Mucosa of rectum (tissue), 2 donors: ENCODE results near the gene CBX3.

Source experiments
- H3K27ac ChIP-seq, 2 donors: one replicate each; pipeline ENCODE4 v1.7.0; 2013; ENCODE audit warnings: inconsistent platforms in 2 of 2, low read depth in 2 of 2, low read length in 2 of 2
- H3K27me3 ChIP-seq, 2 donors: one replicate each; pipeline ENCODE4 v1.7.0; 2013; ENCODE audit warnings: low read length in 2 of 2; ENCODE audit not compliant: control insufficient read depth in 2 of 2, insufficient read depth in 2 of 2
- H3K36me3 ChIP-seq, 2 donors: one replicate each; pipeline ENCODE4 v1.7.0; 2013; ENCODE audit warnings: low read length in 2 of 2; ENCODE audit not compliant: control insufficient read depth in 2 of 2, insufficient read depth in 2 of 2
- H3K4me1 ChIP-seq, 2 donors: one replicate each; pipeline ENCODE4 v1.7.0; 2013; ENCODE audit warnings: low read length in 2 of 2, mild to moderate bottlenecking in 1 of 2; ENCODE audit not compliant: control insufficient read depth in 2 of 2, insufficient read depth in 2 of 2
- H3K4me3 ChIP-seq, 2 donors: one replicate each; pipeline ENCODE4 v1.7.0; 2013; ENCODE audit warnings: low read length in 2 of 2
- H3K9ac ChIP-seq, 2 donors: one replicate each; pipeline ENCODE4 v1.7.0; 2013; ENCODE audit warnings: low read length in 2 of 2, low read depth in 1 of 2, mild to moderate bottlenecking in 1 of 2
- H3K9me3 ChIP-seq, 2 donors: one replicate each; pipeline ENCODE4 v1.7.0; 2013; ENCODE audit warnings: low read length in 2 of 2; ENCODE audit not compliant: control insufficient read depth in 2 of 2
- donor health status: healthy.
- donor health status: Normal muscosa, but diverticular disease.

The CBX3 gene

DNA sequence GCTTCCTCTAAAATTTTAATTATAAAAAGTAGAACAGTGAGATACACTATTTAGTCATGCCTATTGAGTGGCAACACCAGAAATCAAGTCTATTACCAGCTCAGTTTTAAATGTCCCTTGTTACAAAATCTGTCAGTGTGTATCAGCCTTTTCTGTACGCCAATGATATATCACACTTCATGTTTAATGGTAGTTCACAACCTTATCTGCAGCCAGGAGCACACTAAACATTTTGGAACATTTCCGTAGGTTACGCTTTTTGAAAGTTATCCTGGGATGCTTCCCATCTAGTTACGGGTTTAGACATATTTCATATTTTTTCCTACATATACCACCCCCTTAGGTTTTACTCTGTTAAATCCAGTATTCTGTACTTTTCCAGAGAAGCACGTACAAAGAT lies 6.4 kb upstream of the CBX3 start:
- Histone ChIP-seq H3K36me3 (peaks cover 68 to 70% of the 10 kb centered on the region in 2 donors), H3K27ac (no peak overlapping the region), H3K9me3 (no peaks in the 10 kb centered on the region), H3K4me1 (peaks cover 19 to 36% of the 10 kb centered on the region in 2 donors), H3K27me3 (no peaks in the 10 kb centered on the region), H3K4me3 (no peak overlapping the region), H3K9ac (no peak overlapping the region)

GRCh38 chr7:26195867-26196657 lies 5.5 kb upstream of the CBX3 start:
- Histone ChIP-seq H3K9me3 (no peaks in the 10 kb centered on the region), H3K9ac (no peak overlapping the region), H3K27me3 (no peaks in the 10 kb centered on the region), H3K27ac (no peak overlapping the region), H3K4me1 (peaks cover 19 to 36% of the 10 kb centered on the region in 2 donors), H3K36me3 (peaks cover 59 to 61% of the 10 kb centered on the region in 2 donors), H3K4me3 (peak overlapping the region; percentile 23 to 26)

GRCh38 chr7:26197153-26198115 lies 4.1 kb upstream of the CBX3 start:
- Histone ChIP-seq H3K27ac (no peak overlapping the region), H3K9me3 (no peaks in the 10 kb centered on the region), H3K27me3 (no peaks in the 10 kb centered on the region), H3K9ac (peak overlapping the region in 1 of 2 donors; percentile 100), H3K4me3 (peak overlapping the region; percentile 92 to 100), H3K36me3 (peaks cover 46 to 50% of the 10 kb centered on the region in 2 donors), H3K4me1 (peaks cover 19 to 36% of the 10 kb centered on the region in 2 donors)

DNA sequence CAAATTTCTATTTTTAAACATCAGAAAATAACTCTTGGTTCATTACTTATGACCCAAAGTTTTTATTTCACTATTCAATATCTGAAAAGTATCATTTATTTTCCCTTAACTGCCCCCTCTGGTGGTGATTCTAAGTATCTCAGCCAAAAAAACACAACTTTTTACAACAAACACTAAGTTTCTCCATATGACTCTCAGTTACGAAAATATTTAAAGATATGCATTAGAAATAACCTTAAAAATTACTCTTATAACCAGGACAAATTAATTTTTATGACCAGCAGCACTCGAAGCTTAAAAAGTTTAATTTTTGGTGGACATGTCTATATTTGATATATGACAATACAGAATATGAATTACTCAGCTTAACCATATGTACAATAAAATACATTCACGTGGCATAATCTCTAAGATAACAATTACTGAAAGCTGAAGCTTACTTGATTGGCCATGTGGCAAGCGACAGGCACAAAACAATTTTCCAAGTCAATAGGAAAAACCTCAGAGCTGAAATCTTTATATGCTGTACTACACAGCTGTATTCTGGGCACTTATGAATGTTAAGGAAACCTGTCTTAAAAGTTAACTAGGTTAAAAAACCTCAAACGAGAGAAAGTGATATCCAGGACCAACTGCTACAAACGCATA lies 3.3 kb upstream of the CBX3 start:
- peaks cover 19 to 38% of the 10 kb centered on the region in 2 donors for H3K4me1 ChIP-seq
- H3K27me3 ChIP-seq, result no peaks in the 10 kb centered on the region
- peaks cover 38 to 42% of the 10 kb centered on the region in 2 donors for H3K36me3 ChIP-seq
- peak overlapping the region; percentile 100 for H3K9ac ChIP-seq
- H3K4me3 ChIP-seq, result peak overlapping the region; percentile 92 to 100
- H3K27ac ChIP-seq, result peak overlapping the region; percentile 64 to 100
- H3K9me3 ChIP-seq, result no peaks in the 10 kb centered on the region

DNA sequence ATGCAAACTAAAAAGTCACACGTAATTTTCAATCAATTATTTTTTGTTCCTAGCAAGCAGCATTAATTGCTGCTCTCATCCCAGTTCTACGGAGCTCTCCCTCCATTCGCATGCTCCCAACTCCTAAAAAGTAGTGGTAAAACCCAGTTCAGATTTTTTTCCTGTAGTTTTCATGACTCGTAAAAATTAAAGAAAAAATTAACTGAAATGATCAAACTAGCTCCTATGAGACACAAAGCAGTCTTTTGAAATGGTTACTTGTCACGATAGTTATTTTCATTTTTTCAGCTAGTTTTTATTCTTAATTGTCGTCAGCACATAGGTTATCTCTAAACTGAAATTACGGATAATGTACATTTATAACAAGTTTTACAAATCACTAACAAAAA lies 2.8 kb upstream of the CBX3 start:
- Histone ChIP-seq H3K9ac (peak overlapping the region; percentile 100), H3K4me1 (peaks cover 18 to 34% of the 10 kb centered on the region in 2 donors), H3K27me3 (no peaks in the 10 kb centered on the region), H3K4me3 (peak overlapping the region; percentile 92 to 100), H3K36me3 (peaks cover 32 to 37% of the 10 kb centered on the region in 2 donors), H3K9me3 (no peaks in the 10 kb centered on the region), H3K27ac (peak overlapping the region; percentile 100)

DNA sequence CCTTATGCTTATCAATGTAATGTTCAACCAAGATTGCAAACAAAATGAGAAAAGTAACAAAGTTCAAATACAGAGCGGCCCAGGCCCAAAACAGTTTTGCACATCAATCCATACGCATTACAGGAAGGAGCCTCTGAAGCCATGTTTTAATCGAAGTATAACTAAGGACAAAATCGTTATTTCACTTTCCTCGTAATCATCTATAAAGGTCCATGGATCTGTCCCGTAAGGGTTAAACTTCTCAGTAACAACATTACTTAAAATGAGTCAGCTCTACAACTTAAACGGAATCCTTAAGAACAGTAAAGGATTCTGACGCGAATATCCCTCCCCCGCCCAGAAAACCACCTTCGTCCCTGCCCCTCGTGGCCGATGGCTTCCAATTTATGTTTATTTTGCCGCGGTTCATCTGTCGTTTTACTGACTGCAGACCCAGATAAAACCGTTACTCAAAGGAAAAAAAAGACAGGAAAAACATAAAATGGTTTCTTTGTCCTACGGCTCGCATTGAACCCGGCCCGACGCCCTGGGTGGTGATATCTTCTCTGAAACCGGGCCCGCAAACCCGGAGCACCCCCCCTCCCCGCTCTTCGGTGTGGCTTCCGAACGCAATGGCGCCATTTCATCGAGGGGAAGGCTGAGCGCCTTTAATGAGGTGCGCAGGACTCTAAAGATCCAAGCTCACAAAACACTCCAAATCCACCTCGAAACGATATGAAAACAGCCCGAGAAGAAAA lies 2.1 kb upstream of the CBX3 start:
- Histone ChIP-seq H3K27me3 (no peaks in the 10 kb centered on the region), H3K9me3 (no peaks in the 10 kb centered on the region), H3K9ac (peak overlapping the region; percentile 100), H3K27ac (peak overlapping the region; percentile 100), H3K4me3 (peak overlapping the region; percentile 92 to 100), H3K36me3 (peaks cover 26 to 30% of the 10 kb centered on the region in 2 donors), H3K4me1 (peaks cover 24 to 30% of the 10 kb centered on the region in 2 donors)

DNA sequence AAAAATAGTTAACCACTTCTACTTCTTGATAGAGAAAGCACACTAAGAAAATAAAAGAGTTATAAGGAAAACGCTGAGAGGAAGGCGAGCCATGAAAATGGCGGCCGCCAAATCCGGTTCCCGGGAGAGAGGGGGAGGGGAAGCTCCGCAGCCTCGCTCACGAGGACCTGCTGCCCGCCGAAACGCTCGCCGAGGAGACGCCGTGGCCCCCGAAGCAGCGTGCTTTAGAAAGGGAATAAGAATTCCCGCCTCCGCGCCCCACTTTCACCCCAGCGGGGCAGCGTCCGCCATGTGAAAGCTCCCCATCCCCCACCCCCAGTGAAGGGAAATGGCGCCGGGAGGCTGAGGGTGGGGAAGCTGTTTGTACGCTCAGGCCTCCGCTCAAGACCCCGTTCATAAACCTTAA lies 1.5 kb upstream of the CBX3 start:
- Histone ChIP-seq H3K4me3 (peak overlapping the region; percentile 92 to 100), H3K9ac (peak overlapping the region; percentile 100), H3K9me3 (no peaks in the 10 kb centered on the region), H3K27me3 (no peaks in the 10 kb centered on the region), H3K36me3 (peaks cover 24 to 25% of the 10 kb centered on the region in 2 donors), H3K27ac (peak overlapping the region; percentile 100), H3K4me1 (peaks cover 25 to 30% of the 10 kb centered on the region in 2 donors)

- H3K9me3 ChIP-seq, result no peaks in the 10 kb centered on the region
- H3K27me3 ChIP-seq, result no peaks in the 10 kb centered on the region
- H3K4me3 ChIP-seq, result peak within 1 kb of the TSS; percentile 92 to 100
- peaks cover 25 to 30% of the 10 kb centered on the region in 2 donors for H3K4me1 ChIP-seq
- H3K36me3 ChIP-seq, result peaks cover 18 to 19% of the 10 kb centered on the region in 2 donors
- H3K9ac ChIP-seq, result peak within 1 kb of the TSS; percentile 100
- peak within 1 kb of the TSS; percentile 100 for H3K27ac ChIP-seq
Observed at GRCh38 chr7:26200444-26201246, 900 bp upstream of the CBX3 start, which contains the start of gene HNRNPA2B1. TSS of gene HNRNPA2B1 (minus strand) at chr7:26200746. CDS start at chr7:26200577, 169 bp downstream.
